ENCODE data around the gene APP. TPM values are rescaled to one million over a fixed set of nuclear protein-coding genes. Genes with fewer than 3 reads are reported as not detected.
A peak's percentile ranks its signal among the peaks of the same experiment; 100 is the strongest.

APP gene
- total RNA-seq, 1 experiment from 2014 or later: 560 TPM

DNA sequence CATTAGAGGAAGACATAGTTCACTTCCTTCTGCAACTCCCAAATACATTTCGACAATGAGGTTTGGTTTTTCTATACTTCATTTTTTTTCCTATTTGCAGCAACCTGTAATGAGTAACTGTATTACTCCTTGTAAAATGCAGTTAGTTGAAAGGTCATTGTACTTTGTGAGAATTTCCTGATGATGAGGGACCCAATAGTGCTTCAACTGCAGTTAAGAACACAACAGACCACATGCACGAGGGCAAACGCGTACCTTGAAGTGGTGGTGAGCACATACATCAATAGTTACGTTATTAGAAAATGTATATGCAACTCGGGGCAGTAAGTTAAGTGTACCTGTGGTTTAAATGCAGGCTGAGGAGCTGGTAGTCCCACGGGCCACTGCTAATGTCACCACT, 264.0 kb downstream of the APP start:
- ATAC-seq: no peak
- Mint-ChIP-seq H3K4me3 (no peak overlapping the region), H3K4me1 (peaks cover 11% of the 10 kb centered on the region; the same call in 1 of the 2 replicates), H3K27ac (peak overlapping the region; percentile 37; the same call in 1 of the 2 replicates), H3K9me3 (no peaks in the 10 kb centered on the region), H3K36me3 (peaks cover 63% of the 10 kb centered on the region), H3K27me3 (ENCODE audit: low read depth) (no peaks in the 10 kb centered on the region)
- POLR2A ChIA-PET: no interaction called here
- no peak for TF ChIP-seq SMAD3 (CRISPR knock-in tag; IDR thresholded peaks at IDR 0.05; ENCODE audit: borderline replicate concordance)
- TF ChIP-seq, protein P1, sequence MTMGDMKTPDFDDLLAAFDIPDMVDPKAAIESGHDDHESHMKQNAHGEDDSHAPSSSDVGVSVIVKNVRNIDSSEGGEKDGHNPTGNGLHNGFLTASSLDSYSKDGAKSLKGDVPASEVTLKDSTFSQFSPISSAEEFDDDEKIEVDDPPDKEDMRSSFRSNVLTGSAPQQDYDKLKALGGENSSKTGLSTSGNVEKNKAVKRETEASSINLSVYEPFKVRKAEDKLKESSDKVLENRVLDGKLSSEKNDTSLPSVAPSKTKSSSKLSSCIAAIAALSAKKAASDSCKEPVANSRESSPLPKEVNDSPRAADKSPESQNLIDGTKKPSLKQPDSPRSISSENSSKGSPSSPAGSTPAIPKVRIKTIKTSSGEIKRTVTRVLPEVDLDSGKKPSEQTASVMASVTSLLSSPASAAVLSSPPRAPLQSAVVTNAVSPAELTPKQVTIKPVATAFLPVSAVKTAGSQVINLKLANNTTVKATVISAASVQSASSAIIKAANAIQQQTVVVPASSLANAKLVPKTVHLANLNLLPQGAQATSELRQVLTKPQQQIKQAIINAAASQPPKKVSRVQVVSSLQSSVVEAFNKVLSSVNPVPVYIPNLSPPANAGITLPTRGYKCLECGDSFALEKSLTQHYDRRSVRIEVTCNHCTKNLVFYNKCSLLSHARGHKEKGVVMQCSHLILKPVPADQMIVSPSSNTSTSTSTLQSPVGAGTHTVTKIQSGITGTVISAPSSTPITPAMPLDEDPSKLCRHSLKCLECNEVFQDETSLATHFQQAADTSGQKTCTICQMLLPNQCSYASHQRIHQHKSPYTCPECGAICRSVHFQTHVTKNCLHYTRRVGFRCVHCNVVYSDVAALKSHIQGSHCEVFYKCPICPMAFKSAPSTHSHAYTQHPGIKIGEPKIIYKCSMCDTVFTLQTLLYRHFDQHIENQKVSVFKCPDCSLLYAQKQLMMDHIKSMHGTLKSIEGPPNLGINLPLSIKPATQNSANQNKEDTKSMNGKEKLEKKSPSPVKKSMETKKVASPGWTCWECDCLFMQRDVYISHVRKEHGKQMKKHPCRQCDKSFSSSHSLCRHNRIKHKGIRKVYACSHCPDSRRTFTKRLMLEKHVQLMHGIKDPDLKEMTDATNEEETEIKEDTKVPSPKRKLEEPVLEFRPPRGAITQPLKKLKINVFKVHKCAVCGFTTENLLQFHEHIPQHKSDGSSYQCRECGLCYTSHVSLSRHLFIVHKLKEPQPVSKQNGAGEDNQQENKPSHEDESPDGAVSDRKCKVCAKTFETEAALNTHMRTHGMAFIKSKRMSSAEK (CRISPR knock-in tag; IDR thresholded peaks at IDR 0.05; ENCODE audit: borderline replicate concordance): no peak
- no peak for TF ChIP-seq ZNF121 (CRISPR knock-in tag; IDR thresholded peaks at IDR 0.05)
- DNase-seq (ENCODE audit: low spot score): no peak
- CTCF ChIA-PET: no interaction called here

DNA sequence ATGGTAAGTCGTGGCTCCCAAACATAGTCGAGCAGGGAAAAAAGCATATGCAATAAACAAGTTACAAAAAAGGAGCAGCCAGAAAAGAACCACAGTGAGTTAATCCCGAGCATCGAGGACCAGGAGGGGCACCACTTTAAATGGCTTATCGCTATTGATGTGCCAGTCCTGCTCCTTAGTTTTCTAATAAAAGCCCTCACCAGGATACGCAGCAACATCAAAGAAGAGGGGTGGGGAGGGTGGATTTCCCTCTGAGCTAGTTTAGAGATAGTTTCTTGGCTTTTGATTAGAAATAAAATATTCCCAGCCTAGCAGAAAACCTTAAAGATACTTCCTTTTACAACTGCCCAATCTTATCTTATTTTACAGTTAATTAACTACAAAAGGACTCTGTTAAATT, 265.4 kb downstream of the APP start:
- H3K27ac Mint-ChIP-seq: peak overlapping the region; percentile 75
- POLR2A ChIA-PET: no interaction called here
- H3K27me3 Mint-ChIP-seq (ENCODE audit: low read depth): no peaks in the 10 kb centered on the region
- no peak for ATAC-seq
- H3K4me3 Mint-ChIP-seq: no peak overlapping the region
- H3K36me3 Mint-ChIP-seq: peaks cover 58% of the 10 kb centered on the region
- CTCF ChIA-PET: no interaction called here
- TF ChIP-seq, protein P2, sequence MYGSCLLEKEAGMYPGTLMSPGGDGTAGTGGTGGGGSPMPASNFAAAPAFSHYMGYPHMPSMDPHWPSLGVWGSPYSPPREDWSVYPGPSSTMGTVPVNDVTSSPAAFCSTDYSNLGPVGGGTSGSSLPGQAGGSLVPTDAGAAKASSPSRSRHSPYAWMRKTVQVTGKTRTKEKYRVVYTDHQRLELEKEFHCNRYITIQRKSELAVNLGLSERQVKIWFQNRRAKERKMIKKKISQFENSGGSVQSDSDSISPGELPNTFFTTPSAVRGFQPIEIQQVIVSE (CRISPR knock-in tag; IDR thresholded peaks at IDR 0.05; ENCODE audit: borderline replicate concordance): no peak
- TF ChIP-seq, protein P3, sequence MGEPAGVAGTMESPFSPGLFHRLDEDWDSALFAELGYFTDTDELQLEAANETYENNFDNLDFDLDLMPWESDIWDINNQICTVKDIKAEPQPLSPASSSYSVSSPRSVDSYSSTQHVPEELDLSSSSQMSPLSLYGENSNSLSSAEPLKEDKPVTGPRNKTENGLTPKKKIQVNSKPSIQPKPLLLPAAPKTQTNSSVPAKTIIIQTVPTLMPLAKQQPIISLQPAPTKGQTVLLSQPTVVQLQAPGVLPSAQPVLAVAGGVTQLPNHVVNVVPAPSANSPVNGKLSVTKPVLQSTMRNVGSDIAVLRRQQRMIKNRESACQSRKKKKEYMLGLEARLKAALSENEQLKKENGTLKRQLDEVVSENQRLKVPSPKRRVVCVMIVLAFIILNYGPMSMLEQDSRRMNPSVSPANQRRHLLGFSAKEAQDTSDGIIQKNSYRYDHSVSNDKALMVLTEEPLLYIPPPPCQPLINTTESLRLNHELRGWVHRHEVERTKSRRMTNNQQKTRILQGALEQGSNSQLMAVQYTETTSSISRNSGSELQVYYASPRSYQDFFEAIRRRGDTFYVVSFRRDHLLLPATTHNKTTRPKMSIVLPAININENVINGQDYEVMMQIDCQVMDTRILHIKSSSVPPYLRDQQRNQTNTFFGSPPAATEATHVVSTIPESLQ (CRISPR knock-in tag; IDR thresholded peaks at IDR 0.05): no peak
- TF ChIP-seq, protein P1 (CRISPR knock-in tag; IDR thresholded peaks at IDR 0.05; ENCODE audit: borderline replicate concordance): no peak
- DNase-seq (ENCODE audit: low spot score): no peak
- no peaks in the 10 kb centered on the region for H3K9me3 Mint-ChIP-seq
- peaks cover 11% of the 10 kb centered on the region; the same call in 1 of the 2 replicates for H3K4me1 Mint-ChIP-seq

DNA sequence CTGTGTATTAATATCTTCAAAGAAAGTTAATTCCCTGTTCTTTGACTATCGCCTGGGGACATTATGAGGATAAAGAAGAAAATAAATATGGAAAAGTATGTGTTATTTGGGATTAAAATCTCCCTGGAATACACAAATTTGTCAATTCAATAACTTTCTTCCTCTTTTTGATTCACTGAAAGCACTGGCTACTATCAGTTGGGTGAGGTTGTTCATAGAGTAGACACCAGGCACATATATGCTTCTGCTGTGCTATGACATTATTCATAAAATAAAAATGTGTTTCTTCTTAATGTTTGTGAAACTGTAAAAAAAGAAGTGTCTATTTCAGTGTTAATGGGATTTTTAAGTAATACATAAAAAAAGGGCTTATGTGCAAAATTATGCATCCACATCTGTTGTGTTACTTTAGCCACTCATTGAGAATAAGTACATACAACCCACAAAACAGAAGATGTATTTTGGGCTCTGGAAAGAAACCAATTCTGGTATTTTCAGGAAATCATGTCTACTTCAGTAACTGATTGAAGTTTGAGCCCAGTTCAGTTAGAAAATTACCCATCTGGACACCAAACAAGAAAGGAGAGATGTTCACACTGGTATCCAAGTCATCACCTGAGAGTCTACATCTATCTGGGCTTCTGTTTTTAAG, 266.4 kb downstream of the APP start:
- CTCF ChIA-PET: no interaction called here
- TF ChIP-seq ZNF317 (CRISPR knock-in tag; IDR thresholded peaks at IDR 0.05; ENCODE audit: borderline replicate concordance, low read depth): no peak
- TF ChIP-seq EMX1 (CRISPR knock-in tag; IDR thresholded peaks at IDR 0.05): no peak
- TF ChIP-seq MXD4 (CRISPR knock-in tag; IDR thresholded peaks at IDR 0.05; ENCODE audit: borderline replicate concordance): no peak
- TF ChIP-seq, protein P4, sequence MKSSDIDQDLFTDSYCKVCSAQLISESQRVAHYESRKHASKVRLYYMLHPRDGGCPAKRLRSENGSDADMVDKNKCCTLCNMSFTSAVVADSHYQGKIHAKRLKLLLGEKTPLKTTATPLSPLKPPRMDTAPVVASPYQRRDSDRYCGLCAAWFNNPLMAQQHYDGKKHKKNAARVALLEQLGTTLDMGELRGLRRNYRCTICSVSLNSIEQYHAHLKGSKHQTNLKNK (CRISPR knock-in tag; IDR thresholded peaks at IDR 0.05): no peak
- no peak for TF ChIP-seq FOXJ3 (CRISPR knock-in tag; IDR thresholded peaks at IDR 0.05; ENCODE audit: borderline replicate concordance)
- TF ChIP-seq ZNF263 (CRISPR knock-in tag; IDR thresholded peaks at IDR 0.05; ENCODE audit: low read depth): no peak
- no peak for TF ChIP-seq NR3C1 (CRISPR knock-in tag; conservative IDR thresholded peaks at IDR 0.05; ENCODE audit: low read depth)
- TF ChIP-seq, protein P5, sequence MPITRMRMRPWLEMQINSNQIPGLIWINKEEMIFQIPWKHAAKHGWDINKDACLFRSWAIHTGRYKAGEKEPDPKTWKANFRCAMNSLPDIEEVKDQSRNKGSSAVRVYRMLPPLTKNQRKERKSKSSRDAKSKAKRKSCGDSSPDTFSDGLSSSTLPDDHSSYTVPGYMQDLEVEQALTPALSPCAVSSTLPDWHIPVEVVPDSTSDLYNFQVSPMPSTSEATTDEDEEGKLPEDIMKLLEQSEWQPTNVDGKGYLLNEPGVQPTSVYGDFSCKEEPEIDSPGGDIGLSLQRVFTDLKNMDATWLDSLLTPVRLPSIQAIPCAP (CRISPR knock-in tag; IDR thresholded peaks at IDR 0.05): no peak
- no peak for TF ChIP-seq TEAD4 (CRISPR knock-in tag; IDR thresholded peaks at IDR 0.05)
- TF ChIP-seq GTF2I (CRISPR knock-in tag; conservative IDR thresholded peaks at IDR 0.05): no peak
- TF ChIP-seq MYBL2 (CRISPR knock-in tag; IDR thresholded peaks at IDR 0.05): no peak
- TF ChIP-seq ZNF138 (CRISPR knock-in tag; conservative IDR thresholded peaks at IDR 0.05): no peak
- Mint-ChIP-seq H3K4me3 (no peak overlapping the region), H3K4me1 (peaks cover 18% of the 10 kb centered on the region; the same call in 1 of the 2 replicates), H3K9me3 (no peaks in the 10 kb centered on the region), H3K27me3 (ENCODE audit: low read depth) (no peaks in the 10 kb centered on the region), H3K27ac (no peak overlapping the region), H3K36me3 (peaks cover 58% of the 10 kb centered on the region)
- DNase-seq (ENCODE audit: low spot score): no peak
- POLR2A ChIA-PET: no interaction called here
- ATAC-seq: no peak
